GM19193 (cell line): ENCODE measurements around the gene CPZ.

Experiments used
- POLR2A ChIP-seq: IDR thresholded peaks from 4 replicates; pipeline ENCODE4 v1.6.1; 2011; ENCODE audit not compliant: insufficient read depth, insufficient read length; ENCODE audit errors: extremely low read depth

Gene CPZ

DNA sequence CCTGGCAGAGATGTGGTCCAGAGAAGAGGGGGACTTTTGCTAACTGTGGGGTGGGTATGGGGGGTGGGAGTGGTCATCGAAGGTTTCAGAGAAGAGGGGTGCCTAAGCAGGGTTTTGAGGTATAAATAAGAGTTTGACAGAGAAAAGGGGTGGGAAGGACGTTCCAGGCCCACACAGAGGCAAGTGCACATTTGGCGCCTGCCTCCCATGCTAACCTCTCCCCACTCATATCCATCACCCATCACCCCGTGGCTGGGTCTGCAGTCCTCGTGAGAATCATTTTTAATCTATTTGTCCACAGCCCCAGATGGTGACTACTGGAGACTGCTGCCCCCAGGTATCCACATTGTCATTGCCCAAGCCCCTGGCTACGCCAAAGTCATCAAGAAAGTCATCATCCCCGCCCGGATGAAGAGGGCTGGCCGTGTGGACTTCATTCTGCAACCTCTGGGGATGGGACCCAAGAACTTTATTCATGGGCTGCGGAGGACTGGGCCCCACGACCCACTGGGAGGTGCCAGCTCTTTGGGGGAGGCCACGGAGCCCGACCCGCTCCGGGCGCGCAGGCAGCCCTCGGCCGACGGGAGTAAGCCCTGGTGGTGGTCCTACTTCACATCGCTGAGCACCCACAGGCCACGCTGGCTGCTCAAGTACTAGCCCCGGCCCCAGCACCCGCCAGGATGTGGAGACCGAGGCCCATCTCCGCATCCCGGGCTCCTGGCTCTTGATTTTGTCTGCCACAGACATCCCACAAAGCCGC, 26.6 kb downstream of the CPZ start:
- TF ChIP-seq POLR2A: no peak

DNA sequence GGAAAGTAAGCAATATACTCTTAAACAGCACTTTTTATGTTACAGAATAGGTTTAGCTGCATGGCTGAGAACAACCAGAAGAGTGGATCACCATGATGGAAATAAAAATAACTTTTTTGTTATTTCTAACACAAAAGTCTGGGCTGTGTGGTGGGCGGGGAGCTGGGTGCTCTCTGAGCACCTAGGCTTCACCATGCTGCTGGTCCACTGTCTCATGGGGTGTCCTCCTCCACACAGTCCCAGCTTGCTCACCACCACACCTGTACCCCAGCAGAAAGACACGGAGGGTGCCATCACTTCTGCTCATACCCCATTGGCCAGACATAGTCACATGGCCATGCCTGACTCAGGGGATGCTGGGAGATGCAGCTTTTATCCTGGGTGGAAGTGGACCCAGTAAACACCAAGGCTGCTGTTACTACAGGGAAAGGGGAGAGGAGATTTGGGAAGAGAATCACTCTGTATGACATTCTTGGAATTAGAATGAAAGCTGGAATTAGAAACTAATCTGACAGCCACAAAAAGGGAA, 45.0 kb downstream of the CPZ start:
- no peak for TF ChIP-seq POLR2A

DNA sequence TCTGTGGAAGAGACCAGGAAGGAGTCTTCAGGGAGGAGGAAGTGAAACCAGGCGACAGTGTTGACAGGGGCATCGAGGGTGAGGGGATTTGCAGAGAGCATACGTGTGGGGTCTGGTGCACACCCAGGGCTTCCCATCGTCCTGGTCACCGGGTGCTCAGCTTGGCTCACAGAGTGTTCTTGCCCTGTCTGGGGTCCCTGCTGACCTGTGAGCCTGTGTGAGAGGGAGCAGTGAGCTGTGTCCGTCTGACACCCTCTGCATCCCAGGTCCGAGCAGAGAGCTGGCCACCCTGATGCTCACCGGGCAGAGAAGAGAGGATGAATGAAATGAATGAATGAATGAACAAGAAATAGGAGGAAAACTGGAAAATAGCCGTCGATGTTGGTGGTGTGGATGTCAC, 46.5 kb downstream of the CPZ start:
- no peak for TF ChIP-seq POLR2A

- TF ChIP-seq POLR2A: no peak
Measured at GRCh38 chr4:8639777-8640720, 47.5 kb downstream of the CPZ start.

GRCh38 chr4:8640816-8641215, 48.3 kb downstream of the CPZ start:
- no peak for TF ChIP-seq POLR2A

GRCh38 chr4:8641256-8641655, 48.7 kb downstream of the CPZ start:
- TF ChIP-seq POLR2A: no peak

DNA sequence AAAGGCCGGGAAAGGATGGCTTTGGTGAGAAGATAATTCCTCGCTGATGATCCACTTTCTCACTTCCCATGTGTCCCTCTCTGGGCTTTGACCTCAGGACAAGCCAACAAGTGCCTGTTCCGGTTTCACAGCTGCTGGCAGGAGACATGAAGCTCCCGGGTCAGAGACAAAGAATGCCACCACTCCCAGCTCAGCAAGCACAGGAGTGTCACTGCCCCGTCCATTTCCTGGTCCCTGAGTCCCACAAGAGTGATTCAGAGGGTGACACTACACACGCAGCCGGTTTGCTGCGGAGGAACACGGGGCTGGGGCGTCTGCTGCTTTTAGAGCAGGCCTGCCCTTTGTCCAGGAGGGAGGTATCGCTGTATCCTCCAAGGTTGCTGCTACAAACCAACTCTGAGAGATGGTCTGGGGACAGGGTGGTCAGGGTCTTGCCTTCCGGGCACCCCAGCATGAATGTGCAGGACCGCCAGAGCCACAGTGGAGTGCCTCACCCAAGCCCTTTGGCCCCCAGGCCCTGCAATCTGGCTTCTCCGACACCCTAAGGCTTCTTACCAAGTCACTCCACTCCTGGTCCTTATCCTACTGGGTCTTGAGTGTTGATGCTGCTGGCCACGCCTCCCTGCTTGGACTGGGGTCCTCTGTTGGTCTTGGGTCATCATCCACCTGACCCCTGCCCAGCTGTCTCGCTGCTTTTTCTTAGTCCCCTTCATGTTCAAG, 49.5 kb downstream of the CPZ start:
- TF ChIP-seq POLR2A: no peak

- TF ChIP-seq POLR2A: no peak
Measured at GRCh38 chr4:8642651-8643321, 50.2 kb downstream of the CPZ start.

- no peak for TF ChIP-seq POLR2A
Measured at GRCh38 chr4:8643441-8643840, 50.9 kb downstream of the CPZ start.

DNA sequence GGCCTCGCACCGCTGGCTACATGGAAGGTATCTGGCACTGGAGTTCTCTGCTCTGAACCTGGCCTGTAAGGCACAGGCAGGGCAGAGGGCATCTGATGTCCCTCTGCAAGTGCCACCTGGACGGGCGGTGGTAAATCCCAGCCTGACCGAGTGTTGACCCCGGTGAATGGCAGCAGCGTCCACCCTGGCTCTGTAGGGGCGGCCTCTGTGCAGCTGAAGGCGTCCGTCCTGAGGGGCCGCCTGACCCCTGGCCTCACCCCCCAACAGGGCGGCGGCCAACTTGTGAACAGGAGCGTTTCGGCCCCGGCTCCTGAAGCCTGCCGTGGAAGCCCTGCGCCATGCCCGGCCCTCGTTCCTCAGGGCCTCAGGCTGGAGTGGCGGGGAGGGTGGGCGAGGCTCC, 51.4 kb downstream of the CPZ start:
- no peak for TF ChIP-seq POLR2A

DNA sequence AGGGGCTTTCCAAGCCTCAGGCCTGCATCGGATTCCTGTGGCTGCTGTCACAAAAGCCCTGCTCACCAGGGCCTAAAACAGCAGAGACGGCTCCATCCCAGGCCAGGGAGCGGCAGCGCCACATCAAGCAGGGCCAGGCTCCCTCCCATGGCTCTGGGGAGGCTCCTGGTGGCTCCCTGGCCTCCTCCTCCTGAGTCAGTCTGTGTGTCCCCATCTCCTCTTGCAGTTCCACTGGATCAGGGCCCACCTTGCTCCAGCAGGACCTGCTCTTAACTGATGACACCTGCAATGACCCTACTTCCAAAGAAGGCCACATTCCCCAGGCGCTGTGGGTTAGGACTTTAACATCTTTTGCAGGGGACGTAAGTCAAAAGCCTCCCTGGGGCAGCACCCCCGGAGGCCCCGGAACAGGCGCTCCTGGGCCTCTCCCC, 51.9 kb downstream of the CPZ start:
- TF ChIP-seq POLR2A: no peak

- no peak for TF ChIP-seq POLR2A
Measured at GRCh38 chr4:8644966-8645752, 52.6 kb downstream of the CPZ start.

- no peak for TF ChIP-seq POLR2A
Measured at GRCh38 chr4:8645753-8646124, 53.2 kb downstream of the CPZ start.
